RWPE2 (cell line): ENCODE measurements around the gene MSX1.

Experiments
- ATAC-seq: fragments of 200-7000 bp; cut with Tn5 transposase; 3 replicates; pipeline ENCODE4 v1.9.1; 2021; ENCODE audit warnings: low read depth
- DNase-seq: peaks from one replicate; pipeline ENCODE4 v3.0.0-alpha.2; 2020; ENCODE audit warnings: low spot score
- H3K27ac ChIP-seq: fragments of 450-650 bp; 2 replicates; pipeline ENCODE4 v1.5.1; 2017; ENCODE audit warnings: mild to moderate bottlenecking; ENCODE audit not compliant: poor library complexity, severe bottlenecking
- H3K27me3 ChIP-seq: fragments of 250-450 bp; sonication (Bioruptor Pico); 2 replicates; pipeline ENCODE4 v1.5.1; 2021; ENCODE audit warnings: mild to moderate bottlenecking, moderate library complexity; ENCODE audit not compliant: insufficient read depth, poor library complexity, severe bottlenecking
- H3K36me3 ChIP-seq: fragments of 250-450 bp; sonication (Bioruptor Pico); 2 replicates; pipeline ENCODE4 v1.5.1; 2020; ENCODE audit warnings: low read depth, mild to moderate bottlenecking, moderate library complexity
- H3K4me1 ChIP-seq: fragments of 250-450 bp; sonication (Bioruptor Pico); 2 replicates; pipeline ENCODE4 v1.5.1; 2021; ENCODE audit warnings: mild to moderate bottlenecking, moderate library complexity; ENCODE audit not compliant: insufficient read depth, poor library complexity, severe bottlenecking
- H3K4me3 ChIP-seq: fragments of 250-450 bp; sonication (Bioruptor Pico); 2 replicates; pipeline ENCODE4 v1.5.1; 2021; ENCODE audit warnings: mild to moderate bottlenecking, moderate library complexity; ENCODE audit not compliant: severe bottlenecking
- H3K9me3 ChIP-seq: fragments of 250-450 bp; sonication (Bioruptor Pico); 2 replicates; pipeline ENCODE4 v1.5.1; 2021; ENCODE audit warnings: mild to moderate bottlenecking, moderate library complexity; ENCODE audit not compliant: severe bottlenecking
- CTCF ChIP-seq: fragments of 450-650 bp; IDR thresholded peaks from one replicate; pipeline ENCODE4 v1.5.1; 2017; ENCODE audit warnings: mild to moderate bottlenecking, moderate library complexity; ENCODE audit not compliant: poor library complexity, severe bottlenecking

The MSX1 gene

GRCh38 chr4:4838936-4839810 lies 20.3 kb upstream of the MSX1 start:
- no peak overlapping the region for H3K4me3 ChIP-seq
- ATAC-seq (no peak), DNase-seq (no peak)
- H3K36me3 ChIP-seq, result no peaks in the 10 kb centered on the region
- peaks cover 2% of the 10 kb centered on the region for H3K27me3 ChIP-seq
- no peak overlapping the region for H3K27ac ChIP-seq
- no peaks in the 10 kb centered on the region for H3K9me3 ChIP-seq
- TF ChIP-seq CTCF, result no peak
- no peaks in the 10 kb centered on the region for H3K4me1 ChIP-seq

GRCh38 chr4:4840351-4840750 lies 19.1 kb upstream of the MSX1 start:
- H3K27me3 ChIP-seq, result peaks cover 5% of the 10 kb centered on the region

GRCh38 chr4:4841156-4841555 lies 18.3 kb upstream of the MSX1 start:
- no peak for ATAC-seq
- no peak for DNase-seq

More at GRCh38 chr4:4840351-4840750, 19.1 kb upstream of the MSX1 start:
- no peak for TF ChIP-seq CTCF
- DNase-seq (no peak), ATAC-seq (no peak)
- H3K4me3 ChIP-seq, result no peak overlapping the region
- H3K4me1 ChIP-seq, result no peaks in the 10 kb centered on the region
- no peaks in the 10 kb centered on the region for H3K9me3 ChIP-seq
- no peaks in the 10 kb centered on the region for H3K36me3 ChIP-seq
- H3K27ac ChIP-seq, result no peak overlapping the region

GRCh38 chr4:4842476-4843441 lies 16.7 kb upstream of the MSX1 start:
- H3K4me1 ChIP-seq, result no peaks in the 10 kb centered on the region
- TF ChIP-seq CTCF, result no peak

More at GRCh38 chr4:4841156-4841555, 18.3 kb upstream of the MSX1 start:
- no peaks in the 10 kb centered on the region for H3K36me3 ChIP-seq
- no peaks in the 10 kb centered on the region for H3K4me1 ChIP-seq
- H3K9me3 ChIP-seq, result no peaks in the 10 kb centered on the region
- no peak overlapping the region for H3K4me3 ChIP-seq
- TF ChIP-seq CTCF, result no peak
- peaks cover 5% of the 10 kb centered on the region for H3K27me3 ChIP-seq
- H3K27ac ChIP-seq, result no peak overlapping the region

More at GRCh38 chr4:4842476-4843441, 16.7 kb upstream of the MSX1 start:
- Histone ChIP-seq H3K27me3 (peaks cover 5% of the 10 kb centered on the region), H3K27ac (no peak overlapping the region), H3K36me3 (no peaks in the 10 kb centered on the region), H3K9me3 (no peaks in the 10 kb centered on the region), H3K4me3 (no peak overlapping the region)
- DNase-seq, result no peak
- no peak for ATAC-seq
